Lung (tissue), 12 donors: Measurements from ENCODE around the gene RGS10. TPM values are rescaled to one million over a fixed set of nuclear protein-coding genes. Genes with fewer than 3 reads are reported as not detected.

Experiments
- ATAC-seq: fragments of 200-7000 bp; cut with Tn5 transposase; one replicate; pipeline ENCODE4 v1.9.1; 2020; ENCODE audit warnings: moderate number of reproducible peaks; ENCODE audit not compliant: insufficient read depth, low FRiP score
- DNase-seq, 3 donors: peaks; one replicate each; pipeline ENCODE4 v3.0.0-alpha.2; 2013 to 2017
- H3K27ac ChIP-seq, 2 donors: one replicate each; pipeline ENCODE4 v1.5.1; 2013; ENCODE audit warnings: mild to moderate bottlenecking in 2 of 2, moderate library complexity in 2 of 2, control low read depth in 1 of 2, inconsistent platforms in 1 of 2, low read depth in 1 of 2, low read length in 1 of 2
- H3K27me3 ChIP-seq, 3 donors: one replicate each; pipeline ENCODE4 v1.5.1; 2013; ENCODE audit warnings: low read length in 2 of 3; ENCODE audit not compliant: control insufficient read depth in 3 of 3, insufficient read depth in 3 of 3
- H3K36me3 ChIP-seq, 4 donors: one replicate each; pipeline ENCODE4 v1.5.1; 2013; ENCODE audit warnings: low read length in 4 of 4, mild to moderate bottlenecking in 1 of 4, moderate library complexity in 1 of 4; ENCODE audit not compliant: control insufficient read depth in 4 of 4, insufficient read depth in 4 of 4
- H3K4me1 ChIP-seq, 5 donors: one replicate each; pipeline ENCODE4 v1.5.1; 2013; ENCODE audit warnings: low read length in 5 of 5, mild to moderate bottlenecking in 2 of 5, moderate library complexity in 1 of 5; ENCODE audit not compliant: control insufficient read depth in 5 of 5, insufficient read depth in 5 of 5
- H3K4me3 ChIP-seq: one replicate; pipeline ENCODE4 v1.5.1; 2013; ENCODE audit warnings: mild to moderate bottlenecking, control low read depth, moderate library complexity
- H3K9ac ChIP-seq, 2 donors: one replicate each; pipeline ENCODE4 v1.5.1; 2013; ENCODE audit warnings: low read length in 2 of 2, control low read depth in 1 of 2; ENCODE audit not compliant: insufficient read depth in 1 of 2
- H3K9me3 ChIP-seq, 4 donors: one replicate each; pipeline ENCODE4 v1.5.1; 2013; ENCODE audit warnings: low read length in 3 of 4, mild to moderate bottlenecking in 1 of 4, moderate library complexity in 1 of 4; ENCODE audit not compliant: control insufficient read depth in 4 of 4, insufficient read depth in 3 of 4
- WGBS, 2 donors: extraction: QIAGEN DNeasy Blood & Tissue Kit; methylation state at CpG; one replicate each; pipeline ENCODE4 v1.1.7; 2013; 5-methylcytosine and 5-hydroxymethylcytosine counted together
- polyA plus RNA-seq, 2 donors: library from polyadenylated mRNA; stranded (reverse); fragments of 200-250 nt; gene quantifications; one replicate each; pipeline ENCODE4 v1.2.1, GENCODE V29; 2013
- total RNA-seq, 2 donors: library from RNA; depleted of rRNA in 1 of 2; stranded (reverse); fragments of >200 nt in 1 of 2; gene quantifications; one replicate each; pipeline ENCODE4 v1.2.1, GENCODE V29; 2014 to 2021
- TF ChIP-seq, protein P1 (sequence below): IDR thresholded peaks from 2 replicates; pipeline ENCODE4 v1.5.1; 2012; ENCODE audit warnings: mild to moderate bottlenecking; ENCODE audit errors: control extremely low read depth, extremely low read depth
- donor health status: control.
- donor health status: control.
- donor health status: Bipolar disorder and iron deficiency.
- donor health status: healthy.
- donor health status: DM: yes; HTN: yes; CAD: no.

Gene RGS10
- total and polyA plus RNA-seq, 4 donors, result 17.0 to 43.4 (median 29.8) TPM

DNA sequence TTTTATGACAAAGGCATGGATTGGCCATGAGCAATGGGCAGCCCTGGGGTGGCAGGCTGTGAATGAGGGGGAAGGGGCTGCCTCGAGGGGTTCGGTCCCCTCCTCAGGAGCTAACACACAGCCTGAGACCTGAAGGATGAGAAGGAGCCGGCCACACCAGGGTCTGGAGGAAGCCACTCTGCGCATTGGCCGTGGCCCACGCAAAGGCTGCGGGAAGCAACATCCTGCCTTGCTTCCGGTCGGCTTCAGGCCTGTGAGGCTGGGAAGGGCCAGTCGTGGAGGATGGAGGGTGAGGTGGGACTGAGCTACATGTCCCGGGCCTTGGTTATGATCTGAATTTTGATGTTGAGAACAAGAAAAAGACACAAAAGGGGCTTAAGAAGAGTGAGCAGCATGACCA lies 49.4 kb downstream of the RGS10 start:
- no peak overlapping the region for H3K4me3 ChIP-seq
- 52 to 62% methylated on average over 11 of the region's 11 CpGs for WGBS, 2 donors
- H3K9me3 ChIP-seq, result no peaks in the 10 kb centered on the region
- peaks cover 0 to 10% (median 0%) of the 10 kb centered on the region in 5 donors for H3K4me1 ChIP-seq
- TF ChIP-seq, protein P1, sequence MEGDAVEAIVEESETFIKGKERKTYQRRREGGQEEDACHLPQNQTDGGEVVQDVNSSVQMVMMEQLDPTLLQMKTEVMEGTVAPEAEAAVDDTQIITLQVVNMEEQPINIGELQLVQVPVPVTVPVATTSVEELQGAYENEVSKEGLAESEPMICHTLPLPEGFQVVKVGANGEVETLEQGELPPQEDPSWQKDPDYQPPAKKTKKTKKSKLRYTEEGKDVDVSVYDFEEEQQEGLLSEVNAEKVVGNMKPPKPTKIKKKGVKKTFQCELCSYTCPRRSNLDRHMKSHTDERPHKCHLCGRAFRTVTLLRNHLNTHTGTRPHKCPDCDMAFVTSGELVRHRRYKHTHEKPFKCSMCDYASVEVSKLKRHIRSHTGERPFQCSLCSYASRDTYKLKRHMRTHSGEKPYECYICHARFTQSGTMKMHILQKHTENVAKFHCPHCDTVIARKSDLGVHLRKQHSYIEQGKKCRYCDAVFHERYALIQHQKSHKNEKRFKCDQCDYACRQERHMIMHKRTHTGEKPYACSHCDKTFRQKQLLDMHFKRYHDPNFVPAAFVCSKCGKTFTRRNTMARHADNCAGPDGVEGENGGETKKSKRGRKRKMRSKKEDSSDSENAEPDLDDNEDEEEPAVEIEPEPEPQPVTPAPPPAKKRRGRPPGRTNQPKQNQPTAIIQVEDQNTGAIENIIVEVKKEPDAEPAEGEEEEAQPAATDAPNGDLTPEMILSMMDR, result no peak
- H3K27ac ChIP-seq, result peak overlapping the region in 1 of 2 donors; percentile 13
- no peak overlapping the region for H3K9ac ChIP-seq
- no peak for DNase-seq
- no peaks in the 10 kb centered on the region for H3K36me3 ChIP-seq
- H3K27me3 ChIP-seq, result no peaks in the 10 kb centered on the region
- no peak for ATAC-seq

DNA sequence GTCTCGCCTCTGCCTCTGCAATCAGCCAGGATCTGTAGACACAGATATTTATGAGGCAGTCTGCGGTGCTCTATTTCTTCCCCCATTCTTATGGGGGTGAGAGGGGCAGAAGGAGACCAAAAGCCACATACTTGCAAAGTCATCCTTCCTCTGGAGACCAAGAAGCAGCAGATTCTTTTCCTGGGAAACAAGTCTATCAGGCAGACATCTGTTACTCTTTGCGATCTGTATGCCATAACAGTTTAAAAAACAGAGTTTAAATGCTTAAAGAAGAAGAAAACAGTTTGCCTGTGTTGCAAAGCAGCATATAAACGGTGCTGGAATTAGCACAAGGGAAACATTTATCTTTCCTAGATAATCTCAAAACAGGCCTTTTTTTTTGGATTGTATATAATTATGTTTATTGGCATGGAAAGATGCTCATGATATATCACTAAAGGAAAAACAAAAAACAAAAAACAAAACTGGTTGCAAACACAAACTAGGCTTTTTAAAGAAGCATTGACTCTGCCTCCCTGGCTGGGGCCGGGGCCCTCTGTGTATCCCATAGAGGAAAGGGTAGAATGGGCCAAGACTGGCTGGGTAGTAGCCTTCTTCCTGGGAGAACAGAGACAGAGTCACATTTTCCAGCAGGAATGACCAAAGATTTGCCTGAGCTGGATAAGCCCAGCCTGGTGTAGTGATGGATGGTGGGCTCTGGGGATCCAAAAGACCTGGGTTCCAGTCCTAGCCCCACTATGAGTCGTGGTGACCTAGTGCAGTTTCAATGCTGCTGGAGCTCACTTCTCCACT lies 50.4 kb downstream of the RGS10 start:
- TF ChIP-seq, protein P1, result no peak
- no peak overlapping the region for H3K4me3 ChIP-seq
- ATAC-seq (no peak), DNase-seq (no peak)
- H3K27me3 ChIP-seq, result no peaks in the 10 kb centered on the region
- peaks cover 0 to 10% (median 0%) of the 10 kb centered on the region in 5 donors for H3K4me1 ChIP-seq
- no peak overlapping the region for H3K27ac ChIP-seq
- H3K9ac ChIP-seq, result no peak overlapping the region
- H3K9me3 ChIP-seq, result no peaks in the 10 kb centered on the region
- WGBS, 2 donors, result 60 to 72% methylated on average over 6 of the region's 6 CpGs
- H3K36me3 ChIP-seq, result no peaks in the 10 kb centered on the region

DNA sequence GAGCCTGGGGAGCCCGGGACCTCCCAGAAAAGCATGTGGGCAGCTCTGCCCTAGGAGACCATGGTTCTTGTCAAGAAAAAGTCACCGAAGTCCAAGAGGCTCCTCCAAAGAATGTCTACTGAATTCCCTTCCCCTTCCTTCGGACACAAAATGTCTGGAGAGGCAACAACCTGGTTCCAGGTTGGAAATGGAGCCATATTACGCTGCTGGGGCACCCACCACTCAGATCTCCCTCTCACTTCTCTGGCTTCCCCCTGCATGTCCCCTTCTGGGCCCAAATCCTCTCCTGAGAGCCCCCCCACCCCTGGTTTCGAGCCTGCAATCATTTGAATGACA lies 52.6 kb downstream of the RGS10 start:
- ATAC-seq, result no peak

More for the DNA sequence above, 52.6 kb downstream of the RGS10 start:
- Histone ChIP-seq H3K27me3 (no peaks in the 10 kb centered on the region), H3K27ac (no peak overlapping the region), H3K9ac (no peak overlapping the region), H3K36me3 (no peaks in the 10 kb centered on the region), H3K9me3 (no peaks in the 10 kb centered on the region), H3K4me3 (no peak overlapping the region), H3K4me1 (peaks cover 0 to 10% (median 0%) of the 10 kb centered on the region in 5 donors)
- 55 to 60% methylated on average over 5 of the region's 5 CpGs for WGBS, 2 donors
- TF ChIP-seq, protein P1, result no peak
- DNase-seq, result no peak
